H9 (cell line): ENCODE measurements around the gene TP53BP2. TPM values are rescaled to one million over a fixed set of nuclear protein-coding genes. Genes with fewer than 3 reads are reported as not detected.

Experiments
- DNase-seq: peaks from one replicate; pipeline ENCODE4 v3.0.0-alpha.2; 2017
- H2AFZ ChIP-seq: one replicate; pipeline ENCODE4 v1.6.1; 2013; ENCODE audit warnings: mild to moderate bottlenecking, low read length, control low read depth, moderate library complexity
- H2AK5ac ChIP-seq: 2 replicates; pipeline ENCODE4 v1.6.1; 2013; ENCODE audit warnings: low read length, control low read depth, mixed read lengths; ENCODE audit not compliant: insufficient read length
- H2BK120ac ChIP-seq: one replicate; pipeline ENCODE4 v1.6.1; 2013; ENCODE audit warnings: low read depth, mild to moderate bottlenecking, low read length, control low read depth, inconsistent platforms; ENCODE audit not compliant: poor library complexity, severe bottlenecking
- H2BK12ac ChIP-seq: 2 replicates; pipeline ENCODE4 v1.6.1; 2013; ENCODE audit warnings: low read length, control low read depth, mixed read lengths, low read depth; ENCODE audit not compliant: insufficient read length
- H2BK15ac ChIP-seq: 2 replicates; pipeline ENCODE4 v1.6.1; 2013; ENCODE audit warnings: low read depth, low read length, control low read depth
- H2BK20ac ChIP-seq: one replicate; pipeline ENCODE4 v1.6.1; 2013; ENCODE audit warnings: low read depth, mild to moderate bottlenecking, low read length, control low read depth, inconsistent platforms; ENCODE audit not compliant: poor library complexity, severe bottlenecking
- H2BK5ac ChIP-seq: 2 replicates; pipeline ENCODE4 v1.6.1; 2013; ENCODE audit warnings: low read length, control low read depth, mixed read lengths; ENCODE audit not compliant: insufficient read length
- H3K14ac ChIP-seq: 2 replicates; pipeline ENCODE4 v1.6.1; 2013; ENCODE audit warnings: low read length, control low read depth; ENCODE audit not compliant: insufficient read depth
- H3K18ac ChIP-seq: 2 replicates; pipeline ENCODE4 v1.6.1; 2013; ENCODE audit warnings: low read depth, mild to moderate bottlenecking, mixed read lengths, low read length, control low read depth; ENCODE audit not compliant: insufficient read length
- H3K23ac ChIP-seq: 2 replicates; pipeline ENCODE4 v1.6.1; 2013; ENCODE audit warnings: low read length, control low read depth, mixed read lengths, low read depth; ENCODE audit not compliant: insufficient read length
- H3K23me2 ChIP-seq: 2 replicates; pipeline ENCODE4 v1.6.1; 2013; ENCODE audit warnings: low read depth, mild to moderate bottlenecking, mixed read lengths, low read length, control low read depth; ENCODE audit not compliant: insufficient read length, poor library complexity, severe bottlenecking
- H3K27ac ChIP-seq: 2 replicates; pipeline ENCODE4 v1.5.1; 2013; ENCODE audit warnings: low read length, control low read depth, mixed read lengths, low read depth; ENCODE audit not compliant: insufficient read length
- H3K27me3 ChIP-seq: 2 replicates; pipeline ENCODE4 v1.6.1; 2013; ENCODE audit warnings: low read length, control low read depth, inconsistent platforms; ENCODE audit not compliant: insufficient read depth
- H3K4ac ChIP-seq: 2 replicates; pipeline ENCODE4 v1.6.1; 2013; ENCODE audit warnings: low read depth, mild to moderate bottlenecking, control low read depth, inconsistent platforms, low read length, moderate library complexity
- H3K4me1 ChIP-seq: 2 replicates; pipeline ENCODE4 v1.6.1; 2013; ENCODE audit warnings: low read length, control low read depth, inconsistent platforms; ENCODE audit not compliant: insufficient read depth
- H3K4me2 ChIP-seq: 2 replicates; pipeline ENCODE4 v1.6.1; 2013; ENCODE audit warnings: low read length, control low read depth, mixed read lengths; ENCODE audit not compliant: insufficient read length, insufficient read depth
- H3K56ac ChIP-seq: 2 replicates; pipeline ENCODE4 v1.6.1; 2013; ENCODE audit warnings: low read depth, mild to moderate bottlenecking, mixed read lengths, low read length, control low read depth; ENCODE audit not compliant: insufficient read length
- H3K79me1 ChIP-seq: 2 replicates; pipeline ENCODE4 v1.6.1; 2013; ENCODE audit warnings: low read depth, mild to moderate bottlenecking, moderate library complexity, low read length, control low read depth, inconsistent platforms; ENCODE audit not compliant: insufficient read depth, poor library complexity, severe bottlenecking
- H3K79me2 ChIP-seq: 2 replicates; pipeline ENCODE4 v1.6.1; 2013; ENCODE audit warnings: low read length, control low read depth, inconsistent platforms; ENCODE audit not compliant: insufficient read depth
- H3K9ac ChIP-seq: 2 replicates; pipeline ENCODE4 v1.6.1; 2013; ENCODE audit warnings: low read length, control low read depth, mixed read lengths; ENCODE audit not compliant: insufficient read length; ENCODE audit errors: extremely low read depth
- H3K9me3 ChIP-seq: one replicate; pipeline ENCODE4 v1.6.1; 2013; ENCODE audit warnings: low read depth, low read length, inconsistent platforms; ENCODE audit not compliant: control insufficient read depth
- H3T11ph ChIP-seq: one replicate; pipeline ENCODE4 v1.6.1; 2013; ENCODE audit warnings: mild to moderate bottlenecking, low read length, control low read depth, inconsistent platforms
- H4K20me1 ChIP-seq: one replicate; pipeline ENCODE4 v1.6.1; 2013; ENCODE audit not compliant: control insufficient read depth, insufficient read length, insufficient read depth
- H4K5ac ChIP-seq: 2 replicates; pipeline ENCODE4 v1.6.1; 2013; ENCODE audit warnings: low read depth, mild to moderate bottlenecking, mixed read lengths, low read length, control low read depth; ENCODE audit not compliant: insufficient read length
- H4K8ac ChIP-seq: replicated peaks from 2 replicates; pipeline ENCODE4 v1.6.1; 2013; ENCODE audit warnings: low read length, control low read depth, mixed read lengths, low read depth; ENCODE audit not compliant: insufficient read length
- H4K91ac ChIP-seq: 2 replicates; pipeline ENCODE4 v1.6.1; 2013; ENCODE audit warnings: low read depth, mild to moderate bottlenecking, moderate library complexity, mixed read lengths, low read length, control low read depth; ENCODE audit not compliant: insufficient read length
- H3K27ac Mint-ChIP-seq, 3 experiments: 2 replicates in 2 of 3; 3 replicates in 1 of 3; pipeline ENCODE4 v1.8.0; 2020 to 2021; ENCODE audit warnings: mixed read lengths in 3 of 3, mild to moderate bottlenecking in 1 of 3, moderate library complexity in 1 of 3
- H3K27me3 Mint-ChIP-seq: 2 replicates; pipeline ENCODE4 v1.8.0; 2021; ENCODE audit warnings: low read depth, mild to moderate bottlenecking, moderate library complexity, mixed read lengths
- H3K36me3 Mint-ChIP-seq, 3 experiments: 2 replicates in 2 of 3; 3 replicates in 1 of 3; pipeline ENCODE4 v1.8.0; 2020 to 2021; ENCODE audit warnings: low read depth in 3 of 3, mixed read lengths in 3 of 3; ENCODE audit not compliant: insufficient read depth in 1 of 3
- H3K4me1 Mint-ChIP-seq, 2 experiments: 2 replicates each; pipeline ENCODE4 v1.8.0; 2020; ENCODE audit warnings: mixed read lengths in 2 of 2
- H3K4me3 Mint-ChIP-seq, 2 experiments: 2 replicates in 1 of 2; 3 replicates in 1 of 2; pipeline ENCODE4 v1.8.0; 2020 to 2021; ENCODE audit warnings: mild to moderate bottlenecking in 2 of 2, mixed read lengths in 2 of 2, moderate library complexity in 1 of 2
- H3K9me3 Mint-ChIP-seq, 2 experiments: 2 replicates in 1 of 2; 3 replicates in 1 of 2; pipeline ENCODE4 v1.8.0; 2020; ENCODE audit warnings: mild to moderate bottlenecking in 2 of 2, mixed read lengths in 2 of 2, moderate library complexity in 1 of 2
- CTCF ChIP-seq: fragments of 200-600 bp; sonication (generic); conservative IDR thresholded peaks from 3 replicates; pipeline ENCODE4 v1.8.0; 2021; ENCODE audit warnings: antibody characterized with exemption, mild to moderate bottlenecking
- WGBS: extraction: QIAGEN DNeasy Blood & Tissue Kit; methylation state at CpG from one replicate; pipeline ENCODE4 v1.1.7; 2013; ENCODE audit warnings: missing lambda C conversion rate, low lambda C conversion rate, mixed read lengths; ENCODE audit not compliant: insufficient read length; ENCODE audit errors: extremely low coverage; 5-methylcytosine and 5-hydroxymethylcytosine counted together
- total RNA-seq: library from RNA; stranded (reverse); gene quantifications from 2 replicates; pipeline ENCODE4 v1.2.1, GENCODE V29; 2021

TP53BP2 gene
- total RNA-seq, 1 experiment from 2014 or later: 49.7 TPM

DNA sequence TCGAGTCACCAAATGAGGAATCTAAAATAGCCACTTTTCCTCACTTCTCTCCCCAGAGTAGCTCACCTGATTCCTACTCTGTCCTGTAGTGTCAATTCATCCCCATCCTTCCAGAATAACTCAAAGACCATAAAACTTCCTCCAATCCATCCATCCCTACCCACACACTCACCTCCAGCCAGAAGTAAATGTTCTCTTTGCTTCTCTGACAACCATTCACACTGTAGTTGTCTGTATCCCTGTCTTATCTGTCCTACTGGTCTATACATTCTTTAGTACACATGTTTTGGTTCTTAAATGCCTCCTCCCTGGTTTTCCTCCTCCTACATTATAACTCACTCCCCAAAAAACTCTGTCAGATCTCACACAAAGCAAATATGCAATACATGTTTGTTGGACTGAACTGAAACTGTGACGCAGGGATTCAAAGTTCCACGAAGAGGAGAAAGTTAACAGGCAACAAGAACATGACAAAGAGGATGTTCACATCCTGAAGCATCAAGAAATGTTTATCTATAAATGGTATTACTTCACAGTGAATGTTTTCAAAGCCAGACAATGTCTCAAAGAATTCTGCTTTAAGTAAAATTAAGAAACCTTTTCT is 11.0 kb downstream of the TP53BP2 start:
- Histone ChIP-seq H3K9ac (no peak overlapping the region), H4K20me1 (no peaks in the 10 kb centered on the region), H3K4me2 (no peak overlapping the region), H3K23ac (no peak overlapping the region), H3K27me3 (no peaks in the 10 kb centered on the region), H4K91ac (no peak overlapping the region), H2AK5ac (no peak overlapping the region), H3T11ph (no peak overlapping the region), H3K23me2 (no peaks in the 10 kb centered on the region), H2AFZ (no peak overlapping the region), H2BK12ac (no peak overlapping the region), H3K9me3 (no peaks in the 10 kb centered on the region), H2BK120ac (no peak overlapping the region), H3K14ac (no peak overlapping the region), H3K79me1 (peaks cover 11% of the 10 kb centered on the region), H2BK20ac (no peak overlapping the region), H3K27ac (no peak overlapping the region), H4K5ac (no peak overlapping the region), H2BK5ac (no peak overlapping the region), H3K4ac (no peak overlapping the region), H2BK15ac (no peak overlapping the region), H3K56ac (no peak overlapping the region), H3K4me1 (peaks cover 13% of the 10 kb centered on the region), H4K8ac (no peak overlapping the region), H3K18ac (no peak overlapping the region), H3K79me2 (peaks cover 19% of the 10 kb centered on the region; the same call in 1 of the 2 replicates)
- no CpG with 5 or more reads among the region's 3 CpGs for WGBS
- Mint-ChIP-seq H3K9me3 (no peaks in the 10 kb centered on the region), H3K27me3 (no peaks in the 10 kb centered on the region), H3K4me1 (peaks cover 25 to 28% of the 10 kb centered on the region in 2 experiments), H3K27ac (no peak overlapping the region), H3K36me3 (no peaks in the 10 kb centered on the region), H3K4me3 (no peak overlapping the region)
- no peak for DNase-seq
- TF ChIP-seq CTCF: no peak
